Measurements from ENCODE around the gene CXXC5.

GRCh38 chr5:139642213-139642612 is 5.9 kb upstream of the CXXC5 start:
- TF ChIP-seq CTCF (IDR thresholded peaks at IDR 0.05) = no peak
- TF ChIP-seq POLR2A (IDR thresholded peaks at IDR 0.05) = no peak

Measured in right lobe of liver (tissue), 4 donors.